Thyroid gland (tissue), 4 donors: ENCODE data around the gene SLC10A3. TPM values are rescaled to one million over a fixed set of nuclear protein-coding genes. Genes with fewer than 3 reads are reported as not detected.

ENCODE experiments used
- DNase-seq, 2 donors: peaks; one replicate each; pipeline ENCODE4 v3.0.0-alpha.2; 2019
- H3K27ac ChIP-seq, 3 donors: fragments of 200-600 bp; sonication (generic); 1 replicate in 2 of 3; 2 replicates in 1 of 3; pipeline ENCODE4 v1.5.1; 2016 to 2019; ENCODE audit warnings: mild to moderate bottlenecking in 1 of 3, moderate library complexity in 1 of 3
- H3K27me3 ChIP-seq: fragments of 200-600 bp; sonication (generic); one replicate; pipeline ENCODE4 v1.5.1; 2019
- H3K36me3 ChIP-seq, 2 donors: fragments of 200-600 bp; sonication (generic); one replicate each; pipeline ENCODE4 v1.5.1; 2016 to 2019
- H3K4me1 ChIP-seq, 2 donors: fragments of 200-600 bp; sonication (generic); one replicate each; pipeline ENCODE4 v1.5.1; 2017 to 2019
- H3K4me3 ChIP-seq, 3 donors: fragments of 200-600 bp; sonication (generic); replicated peaks in 1 of 3; 1 replicate in 2 of 3; 2 replicates in 1 of 3; pipeline ENCODE4 v1.5.1; 2016; ENCODE audit warnings: mild to moderate bottlenecking in 1 of 3
- H3K9me3 ChIP-seq: fragments of 200-600 bp; sonication (generic); one replicate; pipeline ENCODE4 v1.5.1; 2017
- POLR2A ChIP-seq, 2 donors: fragments of 450-650 bp; IDR thresholded peaks; one replicate each; pipeline ENCODE4 v1.6.1; 2017; ENCODE audit warnings: antibody characterized with exemption in 2 of 2, mild to moderate bottlenecking in 2 of 2, moderate library complexity in 1 of 2
- WGBS, 2 donors: methylation state at CpG; one replicate each; pipeline ENCODE4 v1.1.5; 2017; 5-methylcytosine and 5-hydroxymethylcytosine counted together
- intact Hi-C: fragments of 100-400 bp; cut with DNase I; formaldehyde crosslinking; loops from one replicate; pipeline ENCODE4 v1.15.1; 2023
- total RNA-seq, 4 donors: library from RNA; depleted of rRNA; stranded (reverse); fragments of >200 nt; gene quantifications; one replicate each; pipeline ENCODE4 v1.2.3, GENCODE V29; 2016
- TF ChIP-seq, protein P1 (sequence below), 6 experiments: fragments of 200-600 bp in 3 of 6; fragments of 450-650 bp in 3 of 6; sonication (generic) in 3 of 6; IDR thresholded peaks; one replicate each; pipeline ENCODE4 v1.5.1; 2016 to 2019; ENCODE audit warnings: antibody characterized with exemption in 6 of 6, mild to moderate bottlenecking in 2 of 6, inconsistent platforms in 1 of 6, moderate library complexity in 1 of 6

Gene SLC10A3
- total RNA-seq, 4 donors from 2014 or later: 21.9 to 40.6 (median 29.3) TPM

DNA sequence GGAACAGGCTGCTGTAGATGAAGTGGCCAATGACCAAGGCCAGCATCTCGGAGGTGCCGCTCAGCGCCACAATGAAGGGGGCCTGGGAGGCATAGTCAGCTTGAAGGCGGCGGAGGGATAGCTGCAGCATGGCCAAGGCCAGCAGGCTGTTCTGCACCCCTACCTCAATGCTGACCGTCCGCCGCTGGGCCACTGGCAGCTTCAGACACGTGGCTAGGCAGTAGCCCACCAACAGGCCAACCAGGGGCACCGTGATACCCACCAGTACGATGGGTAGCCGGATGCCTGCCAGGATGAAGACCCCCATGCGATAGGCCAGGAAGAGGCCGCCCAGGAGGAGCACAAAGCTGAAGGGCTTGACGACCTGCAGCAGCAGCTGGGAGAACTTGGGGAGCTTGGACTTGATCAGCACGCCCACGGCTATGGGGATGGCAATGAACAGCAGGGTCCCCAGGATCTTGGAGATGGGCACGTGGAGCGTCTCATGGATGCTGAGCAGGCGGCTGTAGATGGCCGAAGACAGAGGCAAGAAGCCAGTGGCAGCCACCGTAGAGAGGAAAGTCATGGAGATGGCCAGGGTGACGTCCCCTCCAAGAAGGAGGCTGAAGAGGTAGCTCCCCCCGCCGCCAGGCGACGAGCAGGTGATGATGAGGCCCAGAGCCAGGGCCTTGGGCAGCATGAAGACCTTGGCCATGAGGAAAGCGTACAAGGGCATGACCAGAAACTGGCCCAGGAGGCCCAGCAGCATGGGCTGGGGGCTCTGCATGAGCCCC is 2.7 kb downstream of the SLC10A3 start:
- Histone ChIP-seq H3K4me3 (no peak overlapping the region), H3K36me3 (no peaks in the 10 kb centered on the region), H3K27ac (peak overlapping the region in 2 of 3 donors; percentile 51 to 79), H3K27me3 (no peaks in the 10 kb centered on the region), H3K9me3 (no peaks in the 10 kb centered on the region), H3K4me1 (peaks cover 0 to 13% of the 10 kb centered on the region in 2 donors)
- intact Hi-C loops: loop anchor here (5.0 kb wide), 1 partner anchor 50 kb away; the partner anchor contains the start of gene GDI1
- WGBS, 2 donors: 93 to 95% methylated on average over 15 to 16 of the region's 28 CpGs
- DNase-seq: no peak
- TF ChIP-seq POLR2A (IDR thresholded peaks at IDR 0.05): no peak
- TF ChIP-seq, protein P1, sequence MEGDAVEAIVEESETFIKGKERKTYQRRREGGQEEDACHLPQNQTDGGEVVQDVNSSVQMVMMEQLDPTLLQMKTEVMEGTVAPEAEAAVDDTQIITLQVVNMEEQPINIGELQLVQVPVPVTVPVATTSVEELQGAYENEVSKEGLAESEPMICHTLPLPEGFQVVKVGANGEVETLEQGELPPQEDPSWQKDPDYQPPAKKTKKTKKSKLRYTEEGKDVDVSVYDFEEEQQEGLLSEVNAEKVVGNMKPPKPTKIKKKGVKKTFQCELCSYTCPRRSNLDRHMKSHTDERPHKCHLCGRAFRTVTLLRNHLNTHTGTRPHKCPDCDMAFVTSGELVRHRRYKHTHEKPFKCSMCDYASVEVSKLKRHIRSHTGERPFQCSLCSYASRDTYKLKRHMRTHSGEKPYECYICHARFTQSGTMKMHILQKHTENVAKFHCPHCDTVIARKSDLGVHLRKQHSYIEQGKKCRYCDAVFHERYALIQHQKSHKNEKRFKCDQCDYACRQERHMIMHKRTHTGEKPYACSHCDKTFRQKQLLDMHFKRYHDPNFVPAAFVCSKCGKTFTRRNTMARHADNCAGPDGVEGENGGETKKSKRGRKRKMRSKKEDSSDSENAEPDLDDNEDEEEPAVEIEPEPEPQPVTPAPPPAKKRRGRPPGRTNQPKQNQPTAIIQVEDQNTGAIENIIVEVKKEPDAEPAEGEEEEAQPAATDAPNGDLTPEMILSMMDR (IDR thresholded peaks at IDR 0.05): no peak

DNA sequence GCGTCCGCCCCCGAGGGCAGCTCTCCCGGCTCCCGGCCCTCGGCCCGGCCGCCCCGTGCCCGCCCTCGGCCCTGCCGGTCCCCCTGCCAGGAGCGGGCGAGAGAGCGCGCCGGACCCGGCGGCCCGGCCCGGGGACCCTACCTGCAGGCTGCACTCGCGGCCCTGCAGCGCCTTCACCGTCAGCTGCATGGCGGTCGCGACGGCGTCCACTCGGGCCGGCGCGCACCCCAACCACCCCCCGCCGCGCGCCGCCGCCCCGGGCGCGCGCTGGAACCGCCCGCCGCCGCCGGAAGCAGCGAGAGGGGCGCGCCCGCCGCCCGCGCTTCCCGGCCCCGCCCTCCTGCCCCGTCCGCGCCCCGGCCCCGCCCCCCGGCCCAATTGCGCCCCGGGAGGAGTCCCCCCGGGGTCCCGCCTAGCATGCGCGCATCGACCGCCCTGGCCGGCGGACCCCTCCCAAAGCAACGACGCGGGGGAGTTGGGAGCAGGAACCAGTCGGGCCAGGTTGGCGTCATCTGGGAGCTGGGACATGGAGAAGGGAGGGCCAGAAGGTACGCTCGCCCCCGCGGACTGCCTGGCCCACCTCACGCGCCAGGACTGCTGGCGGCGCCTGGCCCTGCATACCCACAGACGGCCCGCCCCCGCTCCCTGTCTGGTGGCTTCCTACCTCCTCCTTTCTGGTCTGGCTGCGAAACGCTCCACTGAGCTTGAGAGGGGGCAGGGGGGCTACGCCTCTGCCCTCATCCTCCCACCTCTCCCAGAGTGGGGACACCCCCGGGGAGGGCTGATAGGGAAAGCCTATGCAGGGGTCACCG is 3.8 kb downstream of the SLC10A3 start, which contains the start of gene UBL4A:
Gene UBL4A, minus strand, starts transcription at position 220 of the 812 bp plus-strand sequence. Its CDS starts 31 bp downstream, at position 189.
- peak within 1 kb of the TSS in 2 of 3 donors; percentile 17 to 51 for H3K4me3 ChIP-seq
- peaks cover 0 to 13% of the 10 kb centered on the region in 2 donors for H3K4me1 ChIP-seq
- no peaks in the 10 kb centered on the region for H3K9me3 ChIP-seq
- intact Hi-C loops: loop anchor here (5.0 kb wide), 1 partner anchor 49 kb away; the partner anchor contains the start of gene GDI1
- TF ChIP-seq, protein P1 (IDR thresholded peaks at IDR 0.05): no peak
- TF ChIP-seq POLR2A (IDR thresholded peaks at IDR 0.05): peak in 1 of 2 donors; percentile 67
- H3K36me3 ChIP-seq: no peaks in the 10 kb centered on the region
- peak within 1 kb of the TSS; percentile 51 to 79 (median 68) for H3K27ac ChIP-seq
- no peaks in the 10 kb centered on the region for H3K27me3 ChIP-seq
- 0 to 14% methylated on average over 1 of the region's 95 CpGs for WGBS, 2 donors
- peak; percentile 81 to 92 for DNase-seq

GRCh38 chrX:154486052-154486395 is 4.4 kb downstream of the SLC10A3 start:
- Histone ChIP-seq H3K9me3 (no peaks in the 10 kb centered on the region), H3K36me3 (no peaks in the 10 kb centered on the region), H3K4me1 (peaks cover 0 to 13% of the 10 kb centered on the region in 2 donors), H3K4me3 (peak overlapping the region in 2 of 3 donors; percentile 17 to 51), H3K27ac (peak overlapping the region in 2 of 3 donors; percentile 49 to 71), H3K27me3 (no peaks in the 10 kb centered on the region)
- no peak for TF ChIP-seq POLR2A (IDR thresholded peaks at IDR 0.05)
- TF ChIP-seq, protein P1 (IDR thresholded peaks at IDR 0.05): no peak
- peak; percentile 34 to 46 for DNase-seq
- no CpG with 5 or more reads among the region's 35 CpGs for whole genome bisulfite sequencing, 2 donors
- intact Hi-C loops: loop anchor here (5.0 kb wide), 1 partner anchor 49 kb away; the partner anchor contains the start of gene GDI1

GRCh38 chrX:154485150-154486051 is 5.0 kb downstream of the SLC10A3 start:
- WGBS, 2 donors: no CpG with 5 or more reads among the region's 35 CpGs
- Histone ChIP-seq H3K4me1 (peaks cover 0 to 13% of the 10 kb centered on the region in 2 donors), H3K9me3 (no peaks in the 10 kb centered on the region), H3K36me3 (no peaks in the 10 kb centered on the region), H3K27me3 (no peaks in the 10 kb centered on the region), H3K27ac (peak overlapping the region in 1 of 3 donors; percentile 71), H3K4me3 (peak overlapping the region in 1 of 3 donors; percentile 51)
- no peak for TF ChIP-seq POLR2A (IDR thresholded peaks at IDR 0.05)
- TF ChIP-seq, protein P1 (IDR thresholded peaks at IDR 0.05): no peak
- peak; percentile 22 to 46 for DNase-seq
- intact Hi-C loops: loop anchor here (5.0 kb wide), 1 partner anchor 48 kb away; the partner anchor contains the start of gene GDI1
